OCI-LY1 (cell line): Measurements from ENCODE around the gene FRMD4A.

Experiments used
- H2AFZ ChIP-seq: fragments of 200-600 bp; sonication (generic), shearing (Covaris generic); 2 replicates; pipeline ENCODE4 v1.6.0; 2014; ENCODE audit warnings: antibody characterized with exemption, mild to moderate bottlenecking, low read length
- H3F3A ChIP-seq: fragments of 200-600 bp; sonication (generic), shearing (Covaris generic); 2 replicates; pipeline ENCODE4 v1.6.0; 2014; ENCODE audit warnings: mild to moderate bottlenecking, antibody characterized with exemption, low read length, moderate library complexity; ENCODE audit not compliant: insufficient read depth
- H3K27ac ChIP-seq: fragments of 200-600 bp; sonication (generic); 2 replicates; pipeline ENCODE4 v1.5.1; 2014; ENCODE audit warnings: low read length, mixed run types, mild to moderate bottlenecking, low read depth; ENCODE audit not compliant: poor library complexity, severe bottlenecking
- H3K27me3 ChIP-seq: fragments of 200-600 bp; sonication (generic); 2 replicates; pipeline ENCODE4 v1.6.0; 2014; ENCODE audit warnings: antibody characterized with exemption, mild to moderate bottlenecking, low read length, moderate library complexity; ENCODE audit not compliant: insufficient read depth
- H3K36me3 ChIP-seq: fragments of 200-600 bp; sonication (generic); 2 replicates; pipeline ENCODE4 v1.6.1; 2014; ENCODE audit warnings: mild to moderate bottlenecking, antibody characterized with exemption, low read length, moderate library complexity, mixed read lengths; ENCODE audit not compliant: insufficient read depth
- H3K4me1 ChIP-seq: fragments of 200-600 bp; sonication (generic); 2 replicates; pipeline ENCODE4 v1.5.1; 2014; ENCODE audit warnings: mild to moderate bottlenecking, low read length, moderate library complexity; ENCODE audit not compliant: insufficient read depth, severe bottlenecking
- H3K4me2 ChIP-seq: fragments of 200-600 bp; sonication (generic), shearing (Covaris generic); 2 replicates; pipeline ENCODE4 v1.6.1; 2014; ENCODE audit warnings: low read length
- H3K4me3 ChIP-seq: fragments of 200-600 bp; sonication (generic); 2 replicates; pipeline ENCODE4 v1.5.1; 2014; ENCODE audit warnings: low read length, low read depth, mild to moderate bottlenecking, mixed read lengths; ENCODE audit not compliant: poor library complexity, severe bottlenecking
- H3K79me2 ChIP-seq: fragments of 200-600 bp; shearing (Covaris generic); 2 replicates; pipeline ENCODE4 v1.6.1; 2016; ENCODE audit warnings: mixed run types, low read length, mixed read lengths; ENCODE audit not compliant: insufficient read depth
- H3K9ac ChIP-seq: fragments of 200-600 bp; sonication (generic), shearing (Covaris generic); 2 replicates; pipeline ENCODE4 v1.6.1; 2014; ENCODE audit warnings: mild to moderate bottlenecking, low read length, mixed read lengths
- H3K9me2 ChIP-seq: fragments of 200-600 bp; sonication (generic), shearing (Covaris generic); 2 replicates; pipeline ENCODE4 v1.6.1; 2014; ENCODE audit warnings: low read depth, mild to moderate bottlenecking, low read length, mixed read lengths
- H3K9me3 ChIP-seq: fragments of 200-600 bp; shearing (Covaris generic); 2 replicates; pipeline ENCODE4 v1.6.1; 2014; ENCODE audit warnings: low read length, mixed read lengths
- H4K20me1 ChIP-seq: fragments of 200-600 bp; sonication (generic), shearing (Covaris generic); 2 replicates; pipeline ENCODE4 v1.6.0; 2016; ENCODE audit warnings: mild to moderate bottlenecking, low read length; ENCODE audit not compliant: insufficient read depth
- EZH2 ChIP-seq: fragments of 200-600 bp; sonication (generic), shearing (Covaris generic); IDR thresholded peaks from 2 replicates; pipeline ENCODE4 v1.8.0; 2017; ENCODE audit warnings: borderline replicate concordance, mixed run types, mild to moderate bottlenecking, antibody characterized with exemption, low read length, moderate library complexity, mixed read lengths
- TF ChIP-seq, protein P1 (sequence below): fragments of 200-600 bp; sonication (generic), shearing (Covaris generic); IDR thresholded peaks from 2 replicates; pipeline ENCODE4 v1.5.1; 2017; ENCODE audit warnings: mild to moderate bottlenecking, antibody characterized with exemption, low read length, moderate library complexity, mixed read lengths

Gene FRMD4A

DNA sequence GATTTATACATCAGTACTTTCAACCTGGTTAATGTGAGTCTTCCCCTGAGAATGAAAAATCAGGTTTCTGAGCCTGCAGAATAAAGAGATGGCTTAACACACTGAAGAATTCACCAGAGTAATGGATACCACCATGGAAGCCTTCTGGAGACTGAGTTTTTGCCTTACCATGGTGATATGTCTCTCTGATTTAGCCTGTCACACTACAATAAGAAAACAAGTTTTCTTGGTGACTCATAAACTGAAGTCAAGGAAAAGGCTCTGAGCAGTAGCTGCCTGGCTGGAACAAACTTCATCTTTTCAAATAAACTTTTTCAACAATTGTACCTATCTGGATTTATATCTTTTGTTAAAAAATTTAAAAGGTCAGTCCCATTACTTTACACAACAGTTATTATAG lies 515.0 kb downstream of the FRMD4A start:
- Histone ChIP-seq H3K27me3 (no peaks in the 10 kb centered on the region), H2AFZ (no peak overlapping the region), H3K4me1 (peaks cover 7% of the 10 kb centered on the region), H3K27ac (no peak overlapping the region), H3K9ac (no peak overlapping the region), H3F3A (no peaks in the 10 kb centered on the region), H3K79me2 (no peaks in the 10 kb centered on the region), H4K20me1 (no peaks in the 10 kb centered on the region), H3K4me2 (no peak overlapping the region), H3K4me3 (no peak overlapping the region), H3K9me2 (no peaks in the 10 kb centered on the region), H3K9me3 (no peaks in the 10 kb centered on the region), H3K36me3 (no peaks in the 10 kb centered on the region)
- no peak for TF ChIP-seq EZH2
- TF ChIP-seq, protein P1, sequence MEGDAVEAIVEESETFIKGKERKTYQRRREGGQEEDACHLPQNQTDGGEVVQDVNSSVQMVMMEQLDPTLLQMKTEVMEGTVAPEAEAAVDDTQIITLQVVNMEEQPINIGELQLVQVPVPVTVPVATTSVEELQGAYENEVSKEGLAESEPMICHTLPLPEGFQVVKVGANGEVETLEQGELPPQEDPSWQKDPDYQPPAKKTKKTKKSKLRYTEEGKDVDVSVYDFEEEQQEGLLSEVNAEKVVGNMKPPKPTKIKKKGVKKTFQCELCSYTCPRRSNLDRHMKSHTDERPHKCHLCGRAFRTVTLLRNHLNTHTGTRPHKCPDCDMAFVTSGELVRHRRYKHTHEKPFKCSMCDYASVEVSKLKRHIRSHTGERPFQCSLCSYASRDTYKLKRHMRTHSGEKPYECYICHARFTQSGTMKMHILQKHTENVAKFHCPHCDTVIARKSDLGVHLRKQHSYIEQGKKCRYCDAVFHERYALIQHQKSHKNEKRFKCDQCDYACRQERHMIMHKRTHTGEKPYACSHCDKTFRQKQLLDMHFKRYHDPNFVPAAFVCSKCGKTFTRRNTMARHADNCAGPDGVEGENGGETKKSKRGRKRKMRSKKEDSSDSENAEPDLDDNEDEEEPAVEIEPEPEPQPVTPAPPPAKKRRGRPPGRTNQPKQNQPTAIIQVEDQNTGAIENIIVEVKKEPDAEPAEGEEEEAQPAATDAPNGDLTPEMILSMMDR = no peak

DNA sequence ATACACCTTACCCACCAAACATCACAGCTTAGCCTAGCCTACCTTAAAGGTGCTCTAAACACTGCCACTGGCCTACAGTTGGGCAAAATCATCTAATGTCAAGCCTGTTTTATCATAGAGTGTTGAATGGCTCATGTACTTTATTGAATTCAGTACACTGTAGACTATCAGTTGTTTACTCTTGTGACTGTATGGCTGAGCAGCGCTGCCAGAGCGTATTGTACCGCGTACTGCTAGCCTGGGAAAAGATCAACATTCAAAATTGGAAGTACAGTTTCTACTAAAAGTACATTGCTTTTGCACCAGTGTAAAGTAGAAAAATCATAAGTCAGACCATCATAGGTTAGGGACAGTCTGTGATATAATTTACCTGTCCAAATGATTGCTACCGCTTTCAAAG lies 517.2 kb downstream of the FRMD4A start:
- H2AFZ ChIP-seq = no peak overlapping the region
- H3K27me3 ChIP-seq = no peaks in the 10 kb centered on the region
- H3K9me3 ChIP-seq = no peaks in the 10 kb centered on the region
- H3K9ac ChIP-seq = no peak overlapping the region
- no peak overlapping the region for H3K4me3 ChIP-seq
- H3K9me2 ChIP-seq = no peaks in the 10 kb centered on the region
- H3K79me2 ChIP-seq = no peaks in the 10 kb centered on the region
- H3K4me1 ChIP-seq = no peaks in the 10 kb centered on the region
- no peaks in the 10 kb centered on the region for H4K20me1 ChIP-seq
- H3K27ac ChIP-seq = no peak overlapping the region
- H3F3A ChIP-seq = no peaks in the 10 kb centered on the region
- no peaks in the 10 kb centered on the region for H3K36me3 ChIP-seq
- H3K4me2 ChIP-seq = no peak overlapping the region
- TF ChIP-seq, protein P1 = no peak
- no peak for TF ChIP-seq EZH2

DNA sequence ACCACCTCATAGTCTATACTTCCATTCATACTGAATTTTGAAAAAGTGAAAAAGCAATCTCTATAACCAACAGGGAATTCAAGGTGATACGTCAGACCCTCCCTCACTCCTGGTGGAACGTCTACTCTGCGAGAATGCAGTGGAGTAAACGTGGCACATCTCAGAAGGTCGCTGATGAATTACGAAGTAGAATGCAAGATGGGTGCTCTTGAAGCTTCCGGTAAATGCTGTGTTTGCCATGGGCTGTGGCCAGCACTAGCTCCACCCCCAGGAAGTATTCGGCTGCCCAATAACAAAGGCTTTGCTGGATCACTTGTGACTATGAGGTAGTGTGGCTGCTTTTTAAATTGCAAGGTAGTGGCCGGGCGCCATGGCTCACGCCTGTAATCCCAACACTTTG lies 517.9 kb downstream of the FRMD4A start:
- no peak overlapping the region for H3K4me3 ChIP-seq
- H3K36me3 ChIP-seq = no peaks in the 10 kb centered on the region
- H3K9me3 ChIP-seq = no peaks in the 10 kb centered on the region
- no peak overlapping the region for H3K27ac ChIP-seq
- H3K27me3 ChIP-seq = no peaks in the 10 kb centered on the region
- no peaks in the 10 kb centered on the region for H3F3A ChIP-seq
- no peak overlapping the region for H3K4me2 ChIP-seq
- H3K4me1 ChIP-seq = no peaks in the 10 kb centered on the region
- H3K9ac ChIP-seq = no peak overlapping the region
- no peaks in the 10 kb centered on the region for H3K9me2 ChIP-seq
- H3K79me2 ChIP-seq = no peaks in the 10 kb centered on the region
- H4K20me1 ChIP-seq = no peaks in the 10 kb centered on the region
- no peak overlapping the region for H2AFZ ChIP-seq
- TF ChIP-seq, protein P1 = no peak
- no peak for TF ChIP-seq EZH2
